ENCODE results near the gene ZNF398.

ZNF398 gene

GRCh38 chr7:149196151-149196704 lies 49.0 kb downstream of the ZNF398 start:
- no peak for DNase-seq

GRCh38 chr7:149196705-149197171 lies 49.5 kb downstream of the ZNF398 start:
- no peak for DNase-seq

GRCh38 chr7:149197675-149198074 lies 50.4 kb downstream of the ZNF398 start:
- no peak for DNase-seq

GRCh38 chr7:149198161-149198816 lies 51.0 kb downstream of the ZNF398 start:
- no peak for DNase-seq

- DNase-seq: no peak
These were observed 52.2 kb downstream of the ZNF398 start for GRCh38 chr7:149199234-149199995.

GRCh38 chr7:149202831-149203231 lies 55.6 kb downstream of the ZNF398 start:
- DNase-seq: no peak

GRCh38 chr7:149205690-149206381 lies 58.6 kb downstream of the ZNF398 start:
- DNase-seq: no peak

- DNase-seq: no peak
These were observed 60.2 kb downstream of the ZNF398 start for GRCh38 chr7:149207324-149208035.

GRCh38 chr7:149209518-149210269 lies 62.4 kb downstream of the ZNF398 start:
- peak; percentile 65 for DNase-seq

GRCh38 chr7:149210551-149210950 lies 63.3 kb downstream of the ZNF398 start:
- DNase-seq: no peak

- DNase-seq: no peak
These were observed 66.9 kb downstream of the ZNF398 start for GRCh38 chr7:149214020-149214720.

- no peak for DNase-seq
These were observed 69.1 kb downstream of the ZNF398 start for GRCh38 chr7:149216402-149216801.

GRCh38 chr7:149217570-149217969 lies 70.3 kb downstream of the ZNF398 start:
- no peak for DNase-seq

GRCh38 chr7:149218469-149219420 lies 71.5 kb downstream of the ZNF398 start:
- DNase-seq: no peak

GRCh38 chr7:149220534-149220933 lies 73.3 kb downstream of the ZNF398 start:
- DNase-seq: no peak

- no peak for DNase-seq
These were observed 75.9 kb downstream of the ZNF398 start for GRCh38 chr7:149223176-149223575.

- no peak for DNase-seq
These were observed 76.5 kb downstream of the ZNF398 start for GRCh38 chr7:149223761-149224160.

GRCh38 chr7:149224352-149224751 lies 77.1 kb downstream of the ZNF398 start:
- no peak for DNase-seq

- no peak for DNase-seq
These were observed 77.9 kb downstream of the ZNF398 start for GRCh38 chr7:149225106-149225505.

- DNase-seq: no peak
These were observed 78.4 kb downstream of the ZNF398 start for GRCh38 chr7:149225656-149226055.

All from activated T-cell treated with anti-CD3 and anti-CD28 coated beads for 4 hours (primary cell).